RWPE1 (cell line): ENCODE measurements around the gene TRIM3.

ENCODE experiments used
- CTCF ChIA-PET: fragments of 350-600 bp; sonication (Branson Sonifier 250); formaldehyde crosslinking; extraction: SDS; loops from one replicate; lab custom pipeline; 2021; lab: Yijun Ruan, JAX
- POLR2A ChIA-PET: fragments of 400-600 bp; formaldehyde crosslinking; extraction: SDS; loops from one replicate; lab custom pipeline; 2020; ENCODE audit warnings: antibody characterized with exemption; ENCODE audit not compliant: low non-redundant PET; lab: Yijun Ruan, JAX
- DNase-seq: peaks from one replicate; pipeline ENCODE4 v3.0.0; 2012; ENCODE audit warnings: low spot score
- H3K27ac ChIP-seq: fragments of 450-650 bp; 2 replicates; pipeline ENCODE4 v1.5.1; 2017
- CTCF ChIP-seq: fragments of 450-650 bp; conservative IDR thresholded peaks from 2 replicates; pipeline ENCODE4 v1.5.1; 2017; ENCODE audit warnings: low read depth, mild to moderate bottlenecking

TRIM3 gene

GRCh38 chr11:6458352-6459098 is 15.2 kb downstream of the TRIM3 start:
- POLR2A ChIA-PET: no interaction called here
- TF ChIP-seq CTCF: no peak
- H3K27ac ChIP-seq: no peak overlapping the region
- no peak for DNase-seq
- CTCF ChIA-PET: interaction anchor here (0.6 kb wide), 1 partner anchor 49 kb away, joined by 3 read pairs; no protein-coding TSS in a partner anchor

GRCh38 chr11:6457581-6458320 is 16.0 kb downstream of the TRIM3 start:
- POLR2A ChIA-PET: no interaction called here
- H3K27ac ChIP-seq: no peak overlapping the region
- CTCF ChIA-PET: interaction anchor here (0.6 kb wide), 2 partner anchors 14 to 32 kb away, joined by 3 to 4 read pairs; no protein-coding TSS in a partner anchor

GRCh38 chr11:6456361-6457073 is 17.2 kb downstream of the TRIM3 start:
- ChIA-PET POLR2A (no interaction called here), CTCF (interaction anchor here (0.6 to 1.2 kb wide), 2 partner anchors 77 to 95 kb away, joined by 3 to 4 read pairs; no protein-coding TSS in a partner anchor)
- DNase-seq: no peak
- H3K27ac ChIP-seq: no peak overlapping the region
- no peak for TF ChIP-seq CTCF

More at GRCh38 chr11:6457581-6458320, 16.0 kb downstream of the TRIM3 start:
- DNase-seq: no peak
- no peak for TF ChIP-seq CTCF

GRCh38 chr11:6455070-6455469 is 18.7 kb downstream of the TRIM3 start:
- CTCF ChIA-PET: no interaction called here
- TF ChIP-seq CTCF: no peak
- POLR2A ChIA-PET: no interaction called here
- no peak overlapping the region for H3K27ac ChIP-seq
- no peak for DNase-seq

GRCh38 chr11:6453152-6453551 is 20.6 kb downstream of the TRIM3 start:
- H3K27ac ChIP-seq: no peak overlapping the region
- TF ChIP-seq CTCF: no peak
- ChIA-PET POLR2A (no interaction called here), CTCF (no interaction called here)
- no peak for DNase-seq

GRCh38 chr11:6452219-6452618 is 21.5 kb downstream of the TRIM3 start:
- TF ChIP-seq CTCF: no peak

More at GRCh38 chr11:6452219-6452618, 21.5 kb downstream of the TRIM3 start:
- ChIA-PET CTCF (no interaction called here), POLR2A (no interaction called here)
- no peak overlapping the region for H3K27ac ChIP-seq
- DNase-seq: no peak
